Mesodermal cell (in vitro differentiated cells): Measurements from ENCODE around the gene USP47.

Experiments
- H3K27ac ChIP-seq: 2 replicates; pipeline ENCODE4 v1.7.0; 2013; ENCODE audit warnings: mild to moderate bottlenecking, low read depth, low read length, moderate library complexity; ENCODE audit not compliant: severe bottlenecking
- H3K36me3 ChIP-seq: 2 replicates; pipeline ENCODE4 v1.7.1; 2013; ENCODE audit warnings: mild to moderate bottlenecking, low read length, moderate library complexity; ENCODE audit not compliant: control insufficient read depth, insufficient read depth
- H3K4me1 ChIP-seq: one replicate; pipeline ENCODE4 v1.7.1; 2013; ENCODE audit warnings: mild to moderate bottlenecking, low read length; ENCODE audit not compliant: insufficient read depth, control insufficient read depth, poor library complexity, severe bottlenecking
- H3K4me3 ChIP-seq: 2 replicates; pipeline ENCODE4 v1.7.0; 2013; ENCODE audit warnings: low read length, control low read depth, mild to moderate bottlenecking; ENCODE audit not compliant: insufficient read depth, poor library complexity, severe bottlenecking; ENCODE audit errors: extremely low read depth
- H3K9me3 ChIP-seq: 2 replicates; pipeline ENCODE4 v1.7.1; 2013; ENCODE audit warnings: mild to moderate bottlenecking, low read length, moderate library complexity; ENCODE audit not compliant: control insufficient read depth
- WGBS, 2 experiments: methylation state at CpG; one replicate each; pipeline ENCODE4 v1.1.5; 2013; ENCODE audit warnings: missing lambda C conversion rate in 2 of 2; ENCODE audit not compliant: insufficient coverage in 2 of 2; 5-methylcytosine and 5-hydroxymethylcytosine counted together

USP47 gene

DNA sequence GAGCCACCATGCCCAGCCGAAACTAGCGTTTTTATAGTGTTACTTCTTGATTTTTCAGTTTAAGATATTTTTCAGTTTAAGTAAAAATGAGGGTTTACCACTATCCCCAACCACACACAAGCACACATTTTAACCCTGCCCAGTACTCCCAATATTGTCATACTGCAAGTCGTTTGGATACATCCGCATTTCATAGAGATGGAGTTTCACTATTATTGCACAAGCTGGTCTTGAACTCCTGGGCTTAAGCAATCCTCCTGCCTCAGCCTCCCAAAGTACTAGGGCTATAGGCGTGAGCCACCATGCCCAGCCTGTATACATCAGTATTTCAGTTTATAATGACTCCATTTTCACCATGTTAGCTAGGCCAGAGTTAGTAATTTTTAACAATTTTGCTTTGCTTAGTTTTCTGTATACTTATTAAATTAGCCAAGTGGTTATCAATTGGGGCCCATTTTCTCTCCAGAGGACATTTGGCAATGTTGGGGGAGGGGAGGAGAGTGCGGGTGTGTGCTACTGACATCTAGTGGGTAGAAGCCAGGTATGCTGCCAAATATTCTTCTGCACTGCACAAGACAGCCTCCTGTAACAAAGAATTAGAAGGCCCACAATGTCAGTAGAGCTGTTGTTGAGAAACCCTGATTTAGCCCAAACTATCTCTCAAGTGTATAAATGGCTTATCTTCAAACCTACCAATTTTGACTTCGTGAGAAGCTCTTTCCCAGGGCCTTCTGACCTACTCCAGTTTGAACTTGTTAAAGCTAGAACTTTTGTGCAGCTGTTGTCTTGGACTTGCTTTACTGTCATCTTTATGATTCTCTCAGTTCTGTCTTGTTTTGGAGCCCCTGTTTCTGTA lies 7.3 kb downstream of the USP47 start:
- H3K36me3 ChIP-seq, result peaks cover 6% of the 10 kb centered on the region
- no peaks in the 10 kb centered on the region for H3K9me3 ChIP-seq
- H3K4me1 ChIP-seq, result peaks cover 11% of the 10 kb centered on the region
- no peak overlapping the region for H3K4me3 ChIP-seq
- 75 to 76% methylated on average over 3 to 4 of the region's 7 CpGs for WGBS, 2 experiments
- H3K27ac ChIP-seq, result peak overlapping the region; percentile 52

GRCh38 chr11:11850668-11851067 lies 8.9 kb downstream of the USP47 start:
- H3K27ac ChIP-seq, result no peak overlapping the region
- peaks cover 8% of the 10 kb centered on the region for H3K4me1 ChIP-seq
- H3K4me3 ChIP-seq, result no peak overlapping the region
- WGBS, 2 experiments, result 82 to 93% methylated on average over 3 of the region's 3 CpGs
- H3K9me3 ChIP-seq, result no peaks in the 10 kb centered on the region
- peaks cover 6% of the 10 kb centered on the region for H3K36me3 ChIP-seq

DNA sequence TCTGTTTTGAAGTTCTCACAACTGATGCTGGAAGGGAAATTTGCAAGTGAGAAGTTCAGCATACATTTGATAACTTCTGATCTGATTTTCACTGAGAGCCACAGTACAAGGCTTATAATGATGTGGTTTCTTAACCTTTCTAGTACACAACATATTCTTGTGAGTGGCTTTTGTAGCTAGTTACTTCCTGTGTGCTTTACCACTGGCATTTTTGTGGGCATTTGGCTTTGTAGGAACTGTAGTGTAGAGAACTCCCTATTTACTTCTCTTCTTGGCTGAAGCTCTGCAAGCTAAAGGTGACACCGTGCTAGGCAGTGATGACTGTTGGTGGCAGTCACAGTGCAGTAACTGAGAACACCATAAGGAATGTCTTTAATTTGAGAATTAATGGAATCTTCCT lies 14.9 kb downstream of the USP47 start:
- Histone ChIP-seq H3K36me3 (no peaks in the 10 kb centered on the region), H3K4me1 (no peaks in the 10 kb centered on the region), H3K27ac (no peak overlapping the region), H3K9me3 (no peaks in the 10 kb centered on the region), H3K4me3 (no peak overlapping the region)
- 80% methylated on average over 1 of the region's 1 CpG; no CpG with 5 or more reads in 1 of the 2 experiments for WGBS, 2 experiments

GRCh38 chr11:11857769-11858168 lies 16.0 kb downstream of the USP47 start:
- Histone ChIP-seq H3K9me3 (no peaks in the 10 kb centered on the region), H3K27ac (no peak overlapping the region), H3K4me3 (no peak overlapping the region), H3K36me3 (no peaks in the 10 kb centered on the region), H3K4me1 (no peaks in the 10 kb centered on the region)
- WGBS, 2 experiments, result 78 to 90% methylated on average over 5 of the region's 5 CpGs

DNA sequence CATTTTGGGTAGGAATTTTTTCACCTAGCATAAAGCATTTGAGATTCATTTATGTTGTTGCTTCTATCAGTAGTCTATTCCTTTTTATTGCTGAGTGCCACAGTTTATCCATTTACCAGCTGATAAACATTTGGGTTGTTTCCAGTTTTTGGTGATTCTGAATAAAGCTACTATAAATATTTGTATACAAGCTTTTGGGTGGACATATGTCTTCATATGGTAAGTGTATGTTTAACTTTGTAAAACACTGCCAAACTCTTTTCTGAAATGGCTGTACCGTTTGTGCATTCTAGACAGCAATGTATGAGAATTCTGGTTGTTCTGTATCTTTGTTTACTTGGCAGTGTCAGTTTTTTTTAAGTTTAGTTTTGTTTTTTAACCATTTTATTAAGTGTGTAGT lies 16.9 kb downstream of the USP47 start:
- no peaks in the 10 kb centered on the region for H3K4me1 ChIP-seq
- no peaks in the 10 kb centered on the region for H3K36me3 ChIP-seq
- H3K9me3 ChIP-seq, result no peaks in the 10 kb centered on the region
- no peak overlapping the region for H3K27ac ChIP-seq
- H3K4me3 ChIP-seq, result no peak overlapping the region
- 100% methylated on average over 1 of the region's 1 CpG; no CpG with 5 or more reads in 1 of the 2 experiments for WGBS, 2 experiments

GRCh38 chr11:11860103-11860979 lies 18.6 kb downstream of the USP47 start:
- no peak overlapping the region for H3K27ac ChIP-seq
- no peak overlapping the region for H3K4me3 ChIP-seq
- no peaks in the 10 kb centered on the region for H3K36me3 ChIP-seq
- H3K9me3 ChIP-seq, result no peaks in the 10 kb centered on the region
- no CpG with 5 or more reads among the region's 12 CpGs for WGBS, 2 experiments
- H3K4me1 ChIP-seq, result peaks cover 6% of the 10 kb centered on the region

GRCh38 chr11:11862999-11863398 lies 21.2 kb downstream of the USP47 start:
- H3K36me3 ChIP-seq, result no peaks in the 10 kb centered on the region
- peaks cover 9% of the 10 kb centered on the region for H3K4me1 ChIP-seq
- WGBS, 2 experiments, result no CpG with 5 or more reads among the region's 2 CpGs
- peaks cover 6% of the 10 kb centered on the region for H3K9me3 ChIP-seq
- H3K4me3 ChIP-seq, result no peak overlapping the region
- no peak overlapping the region for H3K27ac ChIP-seq

GRCh38 chr11:11864332-11864731 lies 22.6 kb downstream of the USP47 start:
- H3K36me3 ChIP-seq, result no peaks in the 10 kb centered on the region
- H3K9me3 ChIP-seq, result peaks cover 6% of the 10 kb centered on the region
- no peak overlapping the region for H3K4me3 ChIP-seq
- WGBS, 2 experiments, result no CpG with 5 or more reads among the region's 3 CpGs
- H3K4me1 ChIP-seq, result peaks cover 9% of the 10 kb centered on the region
- no peak overlapping the region for H3K27ac ChIP-seq

DNA sequence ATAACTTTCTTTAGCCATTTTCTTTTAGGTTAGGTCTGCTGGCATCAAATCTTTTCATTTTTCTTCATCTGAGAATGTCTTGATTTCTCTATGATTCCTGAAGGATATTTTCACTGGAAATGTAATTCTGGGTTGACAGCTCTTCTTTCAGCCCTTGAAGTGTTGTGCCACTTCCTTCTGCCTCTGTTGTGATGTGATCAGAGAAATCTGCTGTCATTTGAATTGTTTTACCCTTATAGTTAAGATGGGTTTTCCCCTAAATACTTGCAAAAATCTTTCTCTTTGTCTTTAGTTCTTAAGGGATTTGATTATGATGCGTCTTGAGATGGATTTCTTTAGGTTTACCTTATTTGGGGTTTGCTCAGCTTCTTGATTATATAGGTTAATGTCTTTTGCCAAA lies 23.0 kb downstream of the USP47 start:
- H3K36me3 ChIP-seq, result no peaks in the 10 kb centered on the region
- H3K4me1 ChIP-seq, result peaks cover 9% of the 10 kb centered on the region
- peaks cover 6% of the 10 kb centered on the region for H3K9me3 ChIP-seq
- WGBS, 2 experiments, result 60% methylated on average over 1 of the region's 1 CpG; no CpG with 5 or more reads in 1 of the 2 experiments
- H3K4me3 ChIP-seq, result no peak overlapping the region
- H3K27ac ChIP-seq, result no peak overlapping the region

DNA sequence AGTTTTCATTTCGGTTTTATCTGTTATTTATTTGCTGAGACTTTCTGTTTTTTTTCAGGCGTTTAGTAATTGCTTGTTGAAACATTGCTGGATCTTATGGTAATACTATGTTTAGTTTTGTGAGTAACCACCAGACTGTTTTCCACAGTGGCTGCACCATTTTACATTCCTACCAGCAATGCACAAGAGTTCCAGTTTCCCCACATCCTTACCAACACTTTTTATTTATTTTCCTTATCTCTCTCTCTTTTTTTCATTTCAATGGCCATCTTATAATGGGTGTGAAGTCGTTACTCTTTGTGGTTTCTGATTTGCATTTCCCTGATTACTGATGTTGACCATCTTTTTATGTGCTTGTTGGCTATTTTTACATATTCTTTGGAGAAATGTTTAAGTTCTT lies 23.7 kb downstream of the USP47 start:
- Histone ChIP-seq H3K9me3 (peaks cover 6% of the 10 kb centered on the region), H3K36me3 (no peaks in the 10 kb centered on the region), H3K27ac (no peak overlapping the region), H3K4me1 (peaks cover 9% of the 10 kb centered on the region), H3K4me3 (no peak overlapping the region)
- WGBS, 2 experiments, result 63% methylated on average over 2 of the region's 3 CpGs; no CpG with 5 or more reads in 1 of the 2 experiments
